SK-N-SH (cell line): Measurements from ENCODE around the gene GALNT14. TPM values are rescaled to one million over a fixed set of nuclear protein-coding genes. Genes with fewer than 3 reads are reported as not detected.

Experiments used
- CTCF ChIA-PET: fragments of 300-600, 350-600 bp; formaldehyde crosslinking; extraction: SDS; loops from one replicate; lab custom pipeline; 2021; lab: Yijun Ruan, JAX
- POLR2A ChIA-PET: fragments of 350-600 bp; sonication (Branson Sonifier 250); formaldehyde crosslinking; extraction: SDS; loops from one replicate; lab custom pipeline; 2020; ENCODE audit warnings: antibody characterized with exemption, inconsistent platforms; lab: Yijun Ruan, JAX
- DNase-seq: peaks from one replicate; pipeline ENCODE4 v3.0.0; 2012
- H2AFZ ChIP-seq: fragments of 200-600 bp; sonication (generic); 2 replicates; pipeline ENCODE4 v1.8.1; 2016; ENCODE audit warnings: antibody characterized with exemption, mild to moderate bottlenecking, low read depth
- H3F3A ChIP-seq: fragments of 200-600 bp; sonication (generic); replicated peaks from 2 replicates; pipeline ENCODE3; 2016; ENCODE audit warnings: antibody characterized with exemption, mild to moderate bottlenecking; ENCODE audit not compliant: insufficient read depth
- H3K27ac ChIP-seq, 2 experiments: fragments of 200-500 bp in 1 of 2; fragments of 200-600 bp in 1 of 2; sonication (Bioruptor generic) in 1 of 2; sonication (generic), shearing (Covaris generic) in 1 of 2; 2 replicates each; pipeline versions ENCODE4 v1.5.1 to v1.6.1; 2014 to 2016; ENCODE audit warnings: low read depth in 2 of 2, inconsistent platforms in 1 of 2, low read length in 1 of 2, mild to moderate bottlenecking in 1 of 2, mixed read lengths in 1 of 2
- H3K27me3 ChIP-seq: fragments of 200-600 bp; sonication (generic), shearing (Covaris generic); 2 replicates; pipeline ENCODE4 v1.6.1; 2016; ENCODE audit warnings: mixed run types; ENCODE audit not compliant: insufficient read depth
- H3K36me3 ChIP-seq, 2 experiments: fragments of 200-500 bp in 1 of 2; fragments of 200-600 bp in 1 of 2; sonication (Bioruptor generic) in 1 of 2; sonication (generic) in 1 of 2; replicated peaks in 1 of 2; 2 replicates each; pipeline versions ENCODE3 to v1.5.1; 2014 to 2016; ENCODE audit warnings: low read length in 1 of 2, mild to moderate bottlenecking in 1 of 2; ENCODE audit not compliant: insufficient read depth in 2 of 2, control insufficient read depth in 1 of 2
- H3K4me1 ChIP-seq, 2 experiments: fragments of 200-500 bp in 1 of 2; fragments of 200-600 bp in 1 of 2; sonication (Bioruptor generic) in 1 of 2; sonication (generic), shearing (Covaris generic) in 1 of 2; 2 replicates each; pipeline versions ENCODE4 v1.5.1 to v1.6.1; 2014 to 2016; ENCODE audit warnings: low read depth in 1 of 2, low read length in 1 of 2, mixed run types in 1 of 2; ENCODE audit not compliant: insufficient read depth in 2 of 2, control insufficient read depth in 1 of 2
- H3K4me2 ChIP-seq: fragments of 200-600 bp; sonication (generic), shearing (Covaris generic); 2 replicates; pipeline ENCODE4 v1.6.1; 2017; ENCODE audit warnings: mixed run types
- H3K4me3 ChIP-seq, 2 experiments: fragments of 200-500 bp in 1 of 2; fragments of 200-600 bp in 1 of 2; sonication (Bioruptor generic) in 1 of 2; sonication (generic), shearing (Covaris generic) in 1 of 2; 2 replicates each; pipeline versions ENCODE4 v1.5.1 to v1.8.1; 2014 to 2016; ENCODE audit warnings: low read depth in 2 of 2, inconsistent platforms in 1 of 2, low read length in 1 of 2, mild to moderate bottlenecking in 1 of 2, mixed read lengths in 1 of 2, moderate library complexity in 1 of 2
- H3K79me2 ChIP-seq: fragments of 200-600 bp; sonication (generic); 2 replicates; pipeline ENCODE4 v1.8.1; 2017; ENCODE audit warnings: mild to moderate bottlenecking; ENCODE audit not compliant: insufficient read depth
- H3K9ac ChIP-seq: fragments of 200-600 bp; sonication (generic); 2 replicates; pipeline ENCODE4 v1.6.1; 2017; ENCODE audit warnings: mixed run types
- H3K9me2 ChIP-seq: fragments of 200-600 bp; sonication (generic); 2 replicates; pipeline ENCODE4 v1.6.1; 2017; ENCODE audit warnings: mixed run types
- H3K9me3 ChIP-seq: fragments of 200-600 bp; sonication (generic); 2 replicates; pipeline ENCODE4 v1.6.1; 2017; ENCODE audit warnings: mixed run types, mild to moderate bottlenecking, moderate library complexity
- H4K20me1 ChIP-seq: fragments of 200-600 bp; sonication (generic); 2 replicates; pipeline ENCODE4 v1.6.1; 2017; ENCODE audit warnings: mild to moderate bottlenecking, mixed run types; ENCODE audit not compliant: insufficient read depth
- EP300 ChIP-seq, 2 experiments: IDR thresholded peaks; 2 replicates each; pipeline versions ENCODE4 v1.4.0 to v1.6.1; 2012; ENCODE audit warnings: borderline replicate concordance in 1 of 2, low read depth in 1 of 2, low read length in 1 of 2
- GABPA ChIP-seq: IDR thresholded peaks from 2 replicates; pipeline ENCODE4 v1.4.0; 2012; ENCODE audit warnings: low read depth, mild to moderate bottlenecking
- MXI1 ChIP-seq: IDR thresholded peaks from 2 replicates; pipeline ENCODE4 v1.6.1; 2012; ENCODE audit warnings: mild to moderate bottlenecking, low read depth, low read length, improper control_type of control experiment
- NFIC ChIP-seq: IDR thresholded peaks from 2 replicates; pipeline ENCODE4 v1.4.0; 2012; ENCODE audit warnings: borderline replicate concordance
- NRF1 ChIP-seq: IDR thresholded peaks from 2 replicates; pipeline ENCODE4 v1.6.1; 2012; ENCODE audit warnings: low read depth, mild to moderate bottlenecking, low read length
- RXRA ChIP-seq: IDR thresholded peaks from 2 replicates; pipeline ENCODE4 v1.4.0; 2012; ENCODE audit warnings: low read depth, mild to moderate bottlenecking, borderline replicate concordance
- SIN3A ChIP-seq: IDR thresholded peaks from 2 replicates; pipeline ENCODE4 v1.6.1; 2012; ENCODE audit warnings: low read depth, mild to moderate bottlenecking, low read length, moderate library complexity, borderline replicate concordance
- SMC3 ChIP-seq: IDR thresholded peaks from 2 replicates; pipeline ENCODE4 v1.6.1; 2012; ENCODE audit warnings: low read depth, low read length, improper control_type of control experiment
- TAF1 ChIP-seq: IDR thresholded peaks from 2 replicates; pipeline ENCODE4 v1.6.1; 2012; ENCODE audit warnings: low read depth, mild to moderate bottlenecking, low read length, moderate library complexity, borderline replicate concordance
- WGBS: methylation state at CpG from one replicate; pipeline ENCODE4 v1.1.6; 2017; ENCODE audit warnings: low lambda C conversion rate; 5-methylcytosine and 5-hydroxymethylcytosine counted together
- polyA plus RNA-seq, 3 experiments: library from polyadenylated mRNA; depleted of rRNA; stranded (reverse); fragments of >200 nt; gene quantifications; 2 replicates each; pipeline ENCODE4 v1.2.3, GENCODE V29; 2012
- TF ChIP-seq, protein P1 (sequence below): IDR thresholded peaks from 2 replicates; pipeline ENCODE4; 2012

GALNT14 gene
- polyA plus RNA-seq, 1 of the 3 experiments (the other 2 are of a cell fraction) = 1.6 TPM

DNA sequence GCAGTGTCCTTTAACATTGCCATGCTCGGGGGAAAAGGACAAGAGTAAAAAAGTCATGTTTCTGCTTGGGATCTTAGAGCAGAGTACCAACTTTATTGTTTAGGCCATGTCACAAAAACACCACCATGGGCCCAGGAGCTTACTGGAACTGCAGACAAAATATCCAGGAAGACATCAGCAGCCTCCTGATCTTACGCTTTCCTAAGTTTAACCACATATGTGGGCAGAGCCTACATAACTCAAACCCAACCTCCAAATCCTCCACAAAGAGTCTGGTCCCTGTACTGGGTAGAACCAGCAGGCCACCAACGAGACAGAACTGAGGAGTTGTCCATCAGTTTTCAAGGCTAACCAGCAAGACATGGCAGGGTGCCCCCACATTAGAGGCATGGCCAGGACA, 10.3 kb downstream of the GALNT14 start:
- H3K4me3 ChIP-seq = no peak overlapping the region
- ChIA-PET POLR2A (no interaction called here), CTCF (interaction anchor here (0.6 to 14.0 kb wide), 4 partner anchors 9 to 414 kb away, joined by 3 to 168 read pairs (median 24); partner anchors contain the start of gene GALNT14)
- H4K20me1 ChIP-seq = no peaks in the 10 kb centered on the region
- no peak overlapping the region for H3K27ac ChIP-seq
- H3K79me2 ChIP-seq = no peaks in the 10 kb centered on the region
- peaks cover 0 to 24% of the 10 kb centered on the region in 2 experiments; a peak in 2 of 4 replicates for H3K4me1 ChIP-seq
- H3K36me3 ChIP-seq = no peaks in the 10 kb centered on the region
- no peaks in the 10 kb centered on the region for H3K9me3 ChIP-seq
- peaks cover 6% of the 10 kb centered on the region; the same call in 1 of the 2 replicates for H3K27me3 ChIP-seq
- H3K9me2 ChIP-seq = no peaks in the 10 kb centered on the region
- DNase-seq = no peak
- TF ChIP-seq SIN3A (no peak), EP300 (IDR thresholded peaks at IDR 0.05; ENCODE audit: borderline replicate concordance in 1 of 2, low read depth in 1 of 2, low read length in 1 of 2) (no peak), GABPA (no peak), SMC3 (no peak), MXI1 (no peak), NRF1 (no peak), TAF1 (no peak), NFIC (no peak), RXRA (no peak)
- TF ChIP-seq, protein P1, sequence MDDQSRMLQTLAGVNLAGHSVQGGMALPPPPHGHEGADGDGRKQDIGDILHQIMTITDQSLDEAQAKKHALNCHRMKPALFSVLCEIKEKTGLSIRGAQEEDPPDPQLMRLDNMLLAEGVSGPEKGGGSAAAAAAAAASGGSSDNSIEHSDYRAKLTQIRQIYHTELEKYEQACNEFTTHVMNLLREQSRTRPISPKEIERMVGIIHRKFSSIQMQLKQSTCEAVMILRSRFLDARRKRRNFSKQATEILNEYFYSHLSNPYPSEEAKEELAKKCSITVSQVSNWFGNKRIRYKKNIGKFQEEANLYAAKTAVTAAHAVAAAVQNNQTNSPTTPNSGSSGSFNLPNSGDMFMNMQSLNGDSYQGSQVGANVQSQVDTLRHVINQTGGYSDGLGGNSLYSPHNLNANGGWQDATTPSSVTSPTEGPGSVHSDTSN = no peak
- H3K4me2 ChIP-seq = no peak overlapping the region
- H3K9ac ChIP-seq = no peak overlapping the region
- H3F3A ChIP-seq = no peaks in the 10 kb centered on the region
- H2AFZ ChIP-seq = no peak overlapping the region
- WGBS = 35% methylated on average over 3 of the region's 3 CpGs

DNA sequence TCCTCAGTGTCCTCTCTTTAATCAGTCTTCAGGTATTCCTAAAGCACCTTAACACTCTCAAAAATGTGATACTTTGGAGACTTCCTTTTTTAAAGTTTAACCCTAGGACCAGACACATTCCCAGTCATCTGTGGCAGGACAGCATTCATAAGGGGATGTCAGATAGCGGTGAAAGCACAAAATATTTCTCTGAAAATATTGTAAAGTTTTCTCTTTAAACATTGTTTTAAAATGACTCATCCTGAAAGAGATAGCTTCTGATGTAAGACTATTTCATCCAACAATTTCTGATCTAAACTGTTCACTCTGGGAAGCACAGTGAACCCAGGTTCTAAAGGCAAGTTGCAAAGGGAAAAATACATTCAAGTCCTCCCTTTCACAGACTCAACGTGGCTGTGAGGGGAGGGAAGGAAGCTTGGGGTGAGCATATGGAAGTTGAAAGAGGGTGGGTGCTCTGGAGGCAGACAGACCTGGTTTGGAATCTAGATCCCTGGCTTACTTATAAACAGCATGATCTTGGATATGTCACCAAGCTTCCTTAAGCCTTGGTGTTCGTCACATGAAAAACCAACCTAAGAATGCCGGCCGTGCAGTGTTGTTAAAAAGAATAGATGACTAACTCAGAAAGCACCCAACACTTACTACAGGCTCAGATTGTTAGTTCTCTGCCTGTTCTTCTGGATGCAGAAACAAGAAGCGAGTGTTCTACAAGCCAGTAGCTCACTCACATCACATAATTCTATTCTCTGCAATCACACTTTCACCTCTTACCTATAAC, 12.1 kb downstream of the GALNT14 start:
- 39% methylated on average over 6 of the region's 6 CpGs for WGBS
- H3K4me1 ChIP-seq = peaks cover 0 to 17% of the 10 kb centered on the region in 2 experiments; a peak in 2 of 4 replicates
- TF ChIP-seq GABPA = no peak
- no peak overlapping the region for H3K4me3 ChIP-seq
- no peak overlapping the region for H3K27ac ChIP-seq
- no peaks in the 10 kb centered on the region for H3K9me2 ChIP-seq
- no peaks in the 10 kb centered on the region for H3K79me2 ChIP-seq
- DNase-seq = no peak
- H3K27me3 ChIP-seq = peaks cover 6% of the 10 kb centered on the region; the same call in 1 of the 2 replicates
- ChIA-PET CTCF (interaction anchor here (0.8 to 2.0 kb wide), 5 partner anchors 11 to 411 kb away, joined by 3 to 11 read pairs (median 3); partner anchors contain the start of gene GALNT14), POLR2A (no interaction called here)
- no peaks in the 10 kb centered on the region for H3F3A ChIP-seq
- H3K9ac ChIP-seq = no peak overlapping the region
- no peak overlapping the region for H2AFZ ChIP-seq
- no peaks in the 10 kb centered on the region for H3K36me3 ChIP-seq
- H4K20me1 ChIP-seq = no peaks in the 10 kb centered on the region
- no peak overlapping the region for H3K4me2 ChIP-seq
- H3K9me3 ChIP-seq = no peaks in the 10 kb centered on the region
